HG02678 (cell line): ENCODE measurements around the gene ZNF761.

Experiments
- ATAC-seq: cut with Tn5 transposase; IDR thresholded peaks from one replicate; pipeline ENCODE4 v1.9.1; 2021; ENCODE audit warnings: mild to moderate bottlenecking, moderate library complexity; ENCODE audit not compliant: unreplicated experiment

ZNF761 gene

GRCh38 chr19:53506728-53507127, 74.9 kb downstream of the ZNF761 start:
- no peak for ATAC-seq
